ENCODE measurements around the gene SPTSSB.
A peak's percentile ranks its signal among the peaks of the same experiment; 100 is the strongest.

SPTSSB gene

DNA sequence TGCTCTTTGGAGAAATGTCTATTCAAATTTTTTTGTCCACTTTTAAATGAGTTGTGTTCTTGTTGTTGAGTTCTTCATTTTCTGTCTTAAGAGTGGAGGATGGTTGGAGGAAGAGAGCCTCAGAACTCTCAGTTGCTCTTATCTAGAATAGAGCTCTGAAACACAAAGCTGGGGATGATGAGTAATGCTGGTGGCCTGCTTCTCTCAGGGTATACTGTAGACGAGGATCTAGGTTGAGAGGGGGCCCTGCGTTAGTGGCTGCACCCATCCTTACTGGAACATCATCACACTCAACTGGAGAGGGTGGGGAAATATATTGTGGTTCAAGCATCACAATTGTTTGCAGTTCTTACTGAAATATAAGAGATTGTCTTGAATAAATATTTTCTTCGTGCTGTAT is 1.8 kb downstream of the SPTSSB start:
- H3K36me3 Mint-ChIP-seq = no peaks in the 10 kb centered on the region
- no peak overlapping the region for H3K4me3 Mint-ChIP-seq
- H3K4me1 Mint-ChIP-seq = peaks cover 14 to 20% of the 10 kb centered on the region in 2 donors
- H3K9me3 Mint-ChIP-seq = no peaks in the 10 kb centered on the region
- no peak overlapping the region for H3K27ac Mint-ChIP-seq
- peaks cover 55 to 58% of the 10 kb centered on the region in 2 donors for H3K27me3 Mint-ChIP-seq
- DNase-seq (no peak), ATAC-seq (replicated peaks) (no peak)

DNA sequence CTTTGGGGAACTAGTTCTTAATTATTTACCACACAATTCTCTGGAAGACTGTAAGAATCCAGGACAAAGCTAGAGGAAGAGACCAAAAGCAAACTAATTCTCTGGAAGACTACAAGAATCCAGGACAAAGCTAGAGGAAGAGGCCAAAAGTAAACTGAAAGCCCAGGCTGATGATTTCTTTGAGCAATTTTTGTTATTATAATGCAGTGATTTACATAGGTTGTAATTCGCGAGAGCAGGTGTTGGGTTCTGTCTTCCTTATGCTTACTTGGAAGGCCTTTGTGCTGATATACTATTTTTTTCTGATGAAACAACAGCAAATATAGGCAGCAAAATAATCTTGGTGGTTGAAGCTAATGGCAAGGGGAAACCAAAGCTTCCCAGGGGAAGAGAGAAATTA is 5.2 kb downstream of the SPTSSB start:
- H3K27ac Mint-ChIP-seq = no peak overlapping the region
- H3K4me3 Mint-ChIP-seq = no peak overlapping the region
- DNase-seq = no peak
- no peaks in the 10 kb centered on the region for H3K9me3 Mint-ChIP-seq
- H3K36me3 Mint-ChIP-seq = no peaks in the 10 kb centered on the region
- H3K4me1 Mint-ChIP-seq = no peaks in the 10 kb centered on the region
- ATAC-seq (replicated peaks) = no peak
- H3K27me3 Mint-ChIP-seq = peaks cover 24 to 26% of the 10 kb centered on the region in 2 donors

DNA sequence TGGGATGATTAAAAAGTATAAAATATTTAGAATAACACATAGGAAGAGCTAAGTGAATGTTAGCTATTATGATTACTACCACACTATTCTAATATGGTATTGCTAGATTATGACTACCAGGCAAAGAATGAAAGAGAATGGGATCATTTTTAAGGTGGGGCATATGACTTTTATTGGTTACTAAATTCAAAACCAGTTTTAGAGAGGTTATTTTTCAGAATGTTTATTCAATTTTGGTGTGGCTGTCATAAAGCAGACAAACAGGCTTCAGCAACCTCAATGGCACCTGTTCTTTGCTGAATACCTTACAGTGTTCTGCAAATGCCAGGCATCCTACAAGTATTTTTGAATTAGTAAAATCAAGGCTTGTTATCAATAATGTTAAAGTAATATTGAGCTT is 12.8 kb downstream of the SPTSSB start:
- Mint-ChIP-seq H3K9me3 (no peaks in the 10 kb centered on the region), H3K36me3 (no peaks in the 10 kb centered on the region), H3K4me3 (no peak overlapping the region), H3K27ac (no peak overlapping the region), H3K4me1 (no peaks in the 10 kb centered on the region), H3K27me3 (peaks cover 8 to 11% of the 10 kb centered on the region in 2 donors)
- no peak for ATAC-seq (replicated peaks)
- DNase-seq = no peak

DNA sequence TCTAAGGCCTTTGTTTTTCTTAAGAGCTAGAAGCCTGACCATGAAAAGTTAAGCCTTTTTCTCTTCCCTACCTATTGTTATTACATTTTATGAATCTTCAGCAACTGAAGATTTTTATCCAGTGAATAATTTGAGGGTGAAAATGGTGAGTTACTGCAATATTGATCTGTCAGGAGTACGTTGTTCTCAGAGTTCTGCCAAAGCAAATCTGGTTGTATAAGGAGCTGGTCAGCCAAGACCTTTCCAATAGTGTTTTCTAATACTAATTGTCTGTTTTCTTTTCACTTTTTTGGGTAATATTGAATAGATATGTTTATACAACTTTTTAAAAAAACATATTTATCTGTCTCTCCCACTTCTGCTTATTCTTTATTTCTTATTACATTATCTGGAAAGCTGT is 15.0 kb downstream of the SPTSSB start:
- no peaks in the 10 kb centered on the region for H3K4me1 Mint-ChIP-seq
- DNase-seq = no peak
- H3K27me3 Mint-ChIP-seq = peaks cover 8 to 11% of the 10 kb centered on the region in 2 donors
- ATAC-seq (replicated peaks) = no peak
- no peaks in the 10 kb centered on the region for H3K9me3 Mint-ChIP-seq
- H3K4me3 Mint-ChIP-seq = no peak overlapping the region
- H3K27ac Mint-ChIP-seq = no peak overlapping the region
- H3K36me3 Mint-ChIP-seq = no peaks in the 10 kb centered on the region

DNA sequence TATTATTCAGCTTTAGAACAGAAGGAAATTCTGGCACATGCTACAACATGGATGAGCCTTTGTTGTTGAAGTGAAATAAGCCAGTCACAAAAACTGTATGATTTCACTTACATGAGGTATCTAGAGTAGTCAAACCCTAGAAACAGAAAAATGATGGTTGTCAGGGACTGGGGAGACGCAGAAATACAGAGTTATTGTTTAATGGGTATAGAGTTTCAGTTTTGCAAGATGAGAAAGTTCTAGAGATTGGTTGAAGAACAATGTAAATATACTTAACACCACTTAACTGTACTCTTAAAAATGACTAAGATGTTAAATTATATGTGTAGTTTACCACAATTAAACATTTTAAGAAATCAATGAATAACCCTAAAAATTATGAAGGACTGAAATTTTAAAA is 15.8 kb downstream of the SPTSSB start:
- Mint-ChIP-seq H3K27me3 (peaks cover 2 to 11% of the 10 kb centered on the region in 2 donors), H3K4me3 (no peak overlapping the region), H3K4me1 (no peaks in the 10 kb centered on the region), H3K27ac (no peak overlapping the region), H3K36me3 (no peaks in the 10 kb centered on the region), H3K9me3 (no peaks in the 10 kb centered on the region)
- ATAC-seq (replicated peaks) (no peak), DNase-seq (no peak)

DNA sequence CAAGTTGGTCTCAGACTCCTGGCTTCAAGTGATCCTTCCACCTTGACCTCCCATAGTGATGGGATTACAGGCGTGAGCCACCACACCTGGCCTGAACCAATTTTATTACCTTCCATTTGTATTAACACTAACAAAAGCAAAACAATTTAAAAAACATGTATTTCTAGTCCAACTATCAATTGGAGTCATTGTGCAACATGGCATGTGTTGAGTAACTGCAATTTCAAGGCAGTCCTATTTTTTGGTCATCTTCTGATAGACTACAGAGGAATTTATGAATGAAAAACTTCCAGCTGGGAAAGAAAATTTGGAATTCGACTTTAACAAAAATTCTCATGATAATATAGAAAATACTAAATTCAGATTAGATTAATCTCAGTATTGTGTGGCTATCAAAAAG is 16.8 kb downstream of the SPTSSB start:
- ATAC-seq (replicated peaks) = no peak

DNA sequence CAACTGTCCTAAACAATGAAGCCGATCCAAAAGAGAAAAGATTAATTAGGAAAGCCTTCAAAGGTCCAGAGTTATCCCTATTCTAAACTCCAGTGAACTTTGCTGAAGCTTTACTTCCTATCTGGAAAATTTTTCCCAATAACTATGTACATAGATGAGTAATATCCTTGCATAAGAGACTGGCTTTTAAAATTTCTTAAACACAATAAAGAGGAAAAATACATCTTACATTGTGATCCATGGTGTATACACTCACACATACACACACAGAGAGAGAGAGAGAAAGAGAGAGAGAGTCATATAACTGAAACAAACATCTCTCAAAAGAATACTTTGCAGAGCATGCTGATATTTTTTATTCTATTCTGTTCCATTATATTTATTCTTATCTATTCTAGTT is 20.0 kb downstream of the SPTSSB start:
- Mint-ChIP-seq H3K9me3 (no peaks in the 10 kb centered on the region), H3K27ac (no peak overlapping the region), H3K4me1 (no peaks in the 10 kb centered on the region), H3K36me3 (no peaks in the 10 kb centered on the region), H3K27me3 (peaks cover 14 to 20% of the 10 kb centered on the region in 2 donors), H3K4me3 (no peak overlapping the region)
- DNase-seq = no peak
- ATAC-seq (replicated peaks) = no peak

More for the DNA sequence above, 16.8 kb downstream of the SPTSSB start:
- H3K36me3 Mint-ChIP-seq = no peaks in the 10 kb centered on the region
- no peak for DNase-seq
- H3K9me3 Mint-ChIP-seq = no peaks in the 10 kb centered on the region
- no peak overlapping the region for H3K27ac Mint-ChIP-seq
- no peak overlapping the region for H3K4me3 Mint-ChIP-seq
- H3K4me1 Mint-ChIP-seq = no peaks in the 10 kb centered on the region
- peaks cover 5 to 13% of the 10 kb centered on the region in 2 donors for H3K27me3 Mint-ChIP-seq

DNA sequence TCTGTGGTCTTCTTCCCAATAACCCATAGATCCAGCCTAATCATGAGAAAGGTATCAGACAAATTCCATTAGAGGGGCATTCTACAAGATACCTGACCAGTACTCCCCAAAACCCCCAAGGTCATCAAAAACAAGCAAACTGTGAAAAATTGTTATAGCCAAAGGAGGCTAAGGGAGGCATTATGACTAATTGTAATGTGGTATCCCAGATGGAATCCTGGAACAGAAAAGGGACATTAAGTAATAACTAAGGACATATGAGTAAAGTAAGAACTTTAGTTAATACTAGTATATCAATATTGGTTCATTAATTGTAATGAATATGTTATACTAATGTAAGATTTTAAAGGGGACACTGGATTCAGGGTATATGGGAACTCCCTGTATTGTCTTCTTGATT is 20.4 kb downstream of the SPTSSB start:
- DNase-seq (no peak), ATAC-seq (replicated peaks) (no peak)
- Mint-ChIP-seq H3K4me1 (no peaks in the 10 kb centered on the region), H3K4me3 (no peak overlapping the region), H3K27me3 (peaks cover 14 to 21% of the 10 kb centered on the region in 2 donors), H3K36me3 (no peaks in the 10 kb centered on the region), H3K9me3 (no peaks in the 10 kb centered on the region), H3K27ac (no peak overlapping the region)

DNA sequence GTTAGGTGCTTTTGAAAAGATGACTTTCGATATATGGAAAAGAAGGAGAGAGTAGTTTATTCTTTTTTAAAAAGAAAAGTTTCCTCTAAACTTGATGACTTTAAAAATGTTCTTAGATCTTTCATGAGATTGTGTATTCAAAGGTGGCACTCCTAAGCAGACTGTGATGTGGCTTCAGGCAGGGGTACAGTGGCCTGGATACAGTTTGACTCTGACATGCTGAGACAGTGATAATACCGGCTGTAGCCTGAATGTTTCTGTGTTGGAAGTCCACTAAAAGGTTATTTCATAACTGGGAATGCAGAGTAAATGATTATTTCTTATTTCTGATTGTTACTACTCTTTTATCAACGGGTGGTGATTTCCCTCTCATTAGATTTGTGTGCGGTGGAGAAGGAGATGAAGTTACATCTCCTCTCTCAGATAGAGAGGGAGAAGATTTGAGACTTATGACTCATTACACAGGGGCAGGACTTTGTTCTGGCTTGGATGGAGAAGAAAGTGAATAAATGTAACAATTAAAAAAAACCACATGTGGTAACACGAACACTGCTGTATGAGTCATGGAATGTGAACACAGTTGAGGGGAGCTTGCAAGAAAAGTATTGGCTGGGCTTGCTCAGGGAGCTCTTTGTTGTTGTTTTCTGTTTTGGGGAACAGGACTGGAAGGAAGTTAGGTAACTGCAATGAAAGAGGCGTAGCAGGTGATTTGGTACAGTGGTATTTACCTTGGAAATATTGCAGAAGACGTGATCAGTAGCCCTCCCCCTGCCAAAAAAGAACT is 21.6 kb downstream of the SPTSSB start:
- peak in 1 of 2 donors; percentile 10 for ATAC-seq (replicated peaks)
- Mint-ChIP-seq H3K4me1 (no peaks in the 10 kb centered on the region), H3K36me3 (no peaks in the 10 kb centered on the region), H3K9me3 (no peaks in the 10 kb centered on the region), H3K4me3 (no peak overlapping the region), H3K27ac (no peak overlapping the region), H3K27me3 (peaks cover 18 to 21% of the 10 kb centered on the region in 2 donors)
- no peak for DNase-seq

DNA sequence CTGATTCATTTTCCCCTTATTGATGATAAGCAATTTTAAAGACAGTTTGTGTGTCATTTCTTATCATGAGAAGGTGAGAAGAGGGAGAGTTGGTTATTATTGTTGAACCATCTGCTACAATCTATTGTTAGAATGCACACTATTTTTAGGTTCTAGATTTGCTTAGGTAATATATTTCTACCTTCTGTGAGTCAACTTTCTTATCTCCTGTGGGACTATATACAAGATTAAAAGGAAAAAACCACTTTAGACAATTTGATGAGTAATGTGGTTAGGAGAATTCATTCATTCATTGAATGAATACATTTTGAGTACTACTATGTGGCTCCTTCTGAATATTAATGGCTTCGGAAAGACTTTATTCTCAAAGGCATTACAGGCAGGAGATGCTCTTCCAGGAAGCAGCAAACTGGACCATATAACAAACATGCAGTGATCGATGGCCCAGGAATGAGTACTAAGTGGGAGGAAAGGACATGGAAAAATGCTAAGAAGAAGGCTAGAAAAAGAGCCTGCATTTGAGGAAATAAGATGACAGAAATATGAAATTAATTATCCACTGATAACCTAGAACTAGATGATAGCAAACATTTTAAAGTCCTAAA is 22.4 kb downstream of the SPTSSB start:
- Mint-ChIP-seq H3K27ac (no peak overlapping the region), H3K4me3 (no peak overlapping the region), H3K9me3 (no peaks in the 10 kb centered on the region), H3K36me3 (no peaks in the 10 kb centered on the region), H3K27me3 (peaks cover 22 to 27% of the 10 kb centered on the region in 2 donors), H3K4me1 (no peaks in the 10 kb centered on the region)
- DNase-seq (no peak), ATAC-seq (replicated peaks) (no peak)

DNA sequence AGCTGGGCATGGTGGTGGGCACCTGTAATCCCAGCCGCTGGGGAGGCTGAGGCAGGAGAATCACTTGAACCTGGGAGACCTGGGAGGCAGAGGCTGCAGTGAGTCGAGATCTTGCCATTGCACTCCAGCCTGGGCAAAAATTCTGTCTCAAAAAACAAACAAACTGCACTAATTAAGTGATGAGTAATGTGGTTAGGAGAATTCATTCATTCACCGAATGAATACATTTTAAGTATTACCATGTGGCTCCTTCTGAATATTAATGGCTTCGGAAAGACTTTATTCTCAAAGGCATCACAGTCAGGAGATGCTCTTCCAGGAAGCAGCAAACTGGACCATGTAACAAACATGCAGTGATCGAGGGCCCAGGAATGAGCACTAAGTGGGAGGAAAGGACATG is 23.6 kb downstream of the SPTSSB start:
- Mint-ChIP-seq H3K36me3 (no peaks in the 10 kb centered on the region), H3K9me3 (no peaks in the 10 kb centered on the region), H3K4me1 (no peaks in the 10 kb centered on the region), H3K27me3 (peaks cover 23 to 29% of the 10 kb centered on the region in 2 donors), H3K27ac (no peak overlapping the region), H3K4me3 (no peak overlapping the region)
- DNase-seq = no peak
- no peak for ATAC-seq (replicated peaks)

DNA sequence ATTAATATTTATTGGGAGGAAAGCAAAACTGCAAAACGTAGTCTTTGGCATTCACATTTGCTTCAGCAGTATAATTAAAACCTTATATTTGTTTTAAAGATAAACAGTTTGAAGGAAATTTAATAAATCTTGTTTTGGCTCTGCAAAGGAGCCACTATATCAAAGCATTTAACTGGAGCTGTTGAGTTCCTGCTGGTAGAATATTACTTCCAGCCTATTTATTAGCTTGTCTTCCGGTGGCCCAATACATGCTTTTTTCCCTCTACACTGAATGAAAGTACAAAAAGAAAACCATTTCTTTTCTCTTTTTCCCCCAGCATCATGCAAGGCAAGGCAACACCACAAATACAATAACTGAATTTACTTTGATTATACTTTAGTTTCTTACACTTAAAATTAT is 26.3 kb downstream of the SPTSSB start:
- H3K27me3 Mint-ChIP-seq = peaks cover 33 to 36% of the 10 kb centered on the region in 2 donors
- H3K36me3 Mint-ChIP-seq = no peaks in the 10 kb centered on the region
- no peak overlapping the region for H3K4me3 Mint-ChIP-seq
- H3K27ac Mint-ChIP-seq = no peak overlapping the region
- H3K9me3 Mint-ChIP-seq = no peaks in the 10 kb centered on the region
- ATAC-seq (replicated peaks) = no peak
- no peak for DNase-seq
- H3K4me1 Mint-ChIP-seq = no peaks in the 10 kb centered on the region

DNA sequence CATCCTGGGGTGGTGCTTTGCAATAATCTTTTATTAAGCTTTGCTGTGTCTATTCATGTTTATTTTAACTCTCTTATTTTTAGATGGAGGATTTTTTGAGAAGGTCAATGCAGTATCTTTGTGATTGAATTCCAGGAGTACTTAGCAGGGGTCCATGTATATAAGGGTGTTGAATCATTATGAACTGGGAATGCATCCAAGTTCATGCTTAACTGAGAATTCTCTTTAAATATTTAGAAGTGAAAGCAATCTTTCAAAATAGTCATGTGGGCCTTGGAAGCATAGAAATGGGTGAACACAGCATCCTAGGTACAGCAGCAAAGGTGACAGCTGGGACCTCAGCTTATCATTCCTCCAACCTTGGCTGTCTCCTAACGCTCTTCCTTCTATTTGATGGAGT is 27.3 kb downstream of the SPTSSB start:
- H3K27ac Mint-ChIP-seq = no peak overlapping the region
- no peaks in the 10 kb centered on the region for H3K36me3 Mint-ChIP-seq
- H3K9me3 Mint-ChIP-seq = no peaks in the 10 kb centered on the region
- no peak overlapping the region for H3K4me3 Mint-ChIP-seq
- no peaks in the 10 kb centered on the region for H3K4me1 Mint-ChIP-seq
- DNase-seq = no peak
- ATAC-seq (replicated peaks) = no peak
- H3K27me3 Mint-ChIP-seq = peaks cover 22 to 29% of the 10 kb centered on the region in 2 donors

DNA sequence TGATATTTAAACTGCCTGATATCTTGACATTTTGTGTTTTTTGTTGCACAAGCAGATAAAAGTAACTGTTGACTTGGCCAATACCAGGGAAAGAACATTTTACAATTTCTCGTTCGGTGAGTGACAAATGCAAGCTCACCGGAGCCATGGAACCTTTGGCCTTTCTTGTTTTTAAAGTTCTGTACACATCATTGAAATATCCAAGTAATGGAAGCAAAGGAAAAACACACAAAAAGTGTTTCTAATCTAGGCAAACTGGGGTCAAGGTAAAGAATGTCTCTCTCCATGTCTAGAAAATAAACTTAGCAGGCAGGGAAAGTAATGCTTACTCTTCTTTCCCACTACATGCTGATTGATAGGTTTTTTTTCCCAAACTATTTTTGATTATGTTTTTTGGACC is 27.8 kb downstream of the SPTSSB start:
- Mint-ChIP-seq H3K27ac (no peak overlapping the region), H3K4me3 (no peak overlapping the region), H3K9me3 (no peaks in the 10 kb centered on the region), H3K4me1 (no peaks in the 10 kb centered on the region), H3K27me3 (peaks cover 20 to 27% of the 10 kb centered on the region in 2 donors), H3K36me3 (no peaks in the 10 kb centered on the region)
- ATAC-seq (replicated peaks) (no peak), DNase-seq (no peak)

DNA sequence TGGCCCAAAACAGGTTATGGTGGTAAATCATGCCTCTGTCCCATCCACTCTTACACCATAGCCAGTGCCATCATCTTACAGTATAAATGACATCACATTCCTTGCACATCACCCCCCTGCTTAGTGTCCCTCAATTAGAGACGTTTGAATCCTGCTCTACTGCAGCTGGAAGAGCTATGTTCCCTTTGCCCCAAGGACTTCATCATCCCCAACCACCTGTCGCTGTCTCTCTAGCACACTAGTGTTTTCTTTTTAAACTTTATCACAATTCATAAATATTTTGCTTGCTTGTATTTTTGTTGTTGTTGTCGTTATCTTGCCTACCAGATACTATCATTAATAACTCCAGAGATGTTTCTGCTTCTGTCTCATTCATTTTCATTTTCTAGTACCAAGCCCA is 28.7 kb downstream of the SPTSSB start:
- ATAC-seq (replicated peaks) (no peak), DNase-seq (no peak)
- H3K36me3 Mint-ChIP-seq = no peaks in the 10 kb centered on the region
- H3K27ac Mint-ChIP-seq = no peak overlapping the region
- no peaks in the 10 kb centered on the region for H3K9me3 Mint-ChIP-seq
- no peaks in the 10 kb centered on the region for H3K4me1 Mint-ChIP-seq
- H3K4me3 Mint-ChIP-seq = no peak overlapping the region
- H3K27me3 Mint-ChIP-seq = peaks cover 20 to 27% of the 10 kb centered on the region in 2 donors

Data from stimulated activated naive B cell treated with anti-CD40 and anti-IgM and Interleukin-4, amounts not matched to agents 10 μg/mL and 1 μg/mL and 100 μg/mL, for 72 hours (primary cell).